Measurements from ENCODE around the gene TOB2. TPM values are rescaled to one million over a fixed set of nuclear protein-coding genes. Genes with fewer than 3 reads are reported as not detected.
"Not testable (repeated sequence)": the region's sequence is repeated elsewhere in the genome, so short reads cannot be mapped to it uniquely, and the experiment has no call there.

The TOB2 gene
- total and polyA plus RNA-seq, 3 experiments from 2014 or later, result 24.8 to 59.8 (median 56.4) TPM

GRCh38 chr22:41403532-41404318, 42.9 kb downstream of the TOB2 start:
- Histone ChIP-seq H3K9me3 (ENCODE audit: low read length) (no peaks in the 10 kb centered on the region), H3K4me3 (ENCODE audit: low read length) (no peak overlapping the region), H3K27me3 (ENCODE audit: insufficient read depth, low read length, poor library complexity, severe bottlenecking) (no peaks in the 10 kb centered on the region), H3K36me3 (ENCODE audit: insufficient read depth, low read length) (no peaks in the 10 kb centered on the region), H3K27ac (ENCODE audit: low read depth, low read length) (no peak overlapping the region), H3K4me1 (ENCODE audit: insufficient read depth, low read length) (no peaks in the 10 kb centered on the region)
- DNase-seq, result peak; percentile 70 to 88 (median 79)
- Mint-ChIP-seq H3K27me3 (no peaks in the 10 kb centered on the region), H3K36me3 (no peaks in the 10 kb centered on the region), H3K9me3 (no peaks in the 10 kb centered on the region), H3K4me3 (peak overlapping the region in 1 of 7 donors; percentile 49), H3K27ac (peak overlapping the region in 1 of 8 donors; percentile 51), H3K4me1 (peaks cover 4 to 12% (median 5%) of the 10 kb centered on the region in 3 donors)
- POLR2A ChIA-PET, result interaction anchor here (0.7 to 1.3 kb wide), 4 partner anchors 22 to 121 kb away, joined by 3 to 10 read pairs (median 4); partner anchors contain the start of genes PHF5A, TEF and TOB2
- CTCF ChIA-PET, result interaction anchor here (0.6 to 9.4 kb wide), 40 partner anchors 10 to 210 kb away, joined by 3 to 119 read pairs (median 4); partner anchors contain the start of genes ACO2, PHF5A, TEF and TOB2

DNA sequence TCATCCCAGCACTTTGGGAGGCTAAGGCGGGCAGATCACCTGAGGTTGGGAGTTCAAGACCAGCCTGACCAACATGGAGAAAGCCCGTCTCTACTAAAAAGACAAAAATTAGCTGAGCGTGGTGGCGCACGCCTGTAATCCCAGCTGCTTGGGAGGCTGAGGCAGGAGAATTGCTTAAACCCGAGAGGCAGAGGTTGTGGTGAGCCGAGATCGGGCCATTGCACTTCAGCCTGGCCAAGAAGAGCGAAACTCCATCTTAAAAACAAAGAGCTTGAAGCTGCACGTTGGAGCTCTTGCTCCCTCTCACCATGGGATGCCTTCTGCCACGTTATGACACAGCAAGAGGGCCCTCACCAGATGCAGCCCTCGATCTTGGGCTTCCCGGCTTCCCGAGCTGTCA, 43.8 kb downstream of the TOB2 start:
- POLR2A ChIA-PET; H3K9me3 ChIP-seq (ENCODE audit: low read length); H3K27me3 ChIP-seq (ENCODE audit: insufficient read depth, low read length, poor library complexity, severe bottlenecking); H3K4me3 Mint-ChIP-seq; DNase-seq; H3K27ac Mint-ChIP-seq; H3K27me3 Mint-ChIP-seq; H3K36me3 Mint-ChIP-seq; H3K9me3 Mint-ChIP-seq; H3K27ac ChIP-seq (ENCODE audit: low read depth, low read length); H3K4me1 ChIP-seq (ENCODE audit: insufficient read depth, low read length); H3K36me3 ChIP-seq (ENCODE audit: insufficient read depth, low read length); H3K4me3 ChIP-seq (ENCODE audit: low read length): not testable (repeated sequence)
- peaks cover 4 to 12% (median 5%) of the 10 kb centered on the region in 3 donors for H3K4me1 Mint-ChIP-seq
- CTCF ChIA-PET, result interaction anchor here (1.0 to 9.4 kb wide), 19 partner anchors 9 to 211 kb away, joined by 3 to 119 read pairs (median 6); partner anchors contain the start of genes ACO2, PHF5A, TEF and TOB2

GRCh38 chr22:41401781-41402648, 44.6 kb downstream of the TOB2 start:
- DNase-seq, result no peak
- H3K36me3 Mint-ChIP-seq, result peaks cover 0 to 13% (median 7%) of the 10 kb centered on the region in 3 donors
- ChIA-PET POLR2A (no interaction called here), CTCF (interaction anchor here (0.7 to 9.4 kb wide), 10 partner anchors 20 to 131 kb away, joined by 3 to 119 read pairs (median 6); partner anchors contain the start of genes ACO2, PHF5A and TEF)
- Histone ChIP-seq H3K4me3 (ENCODE audit: low read length) (no peak overlapping the region), H3K36me3 (ENCODE audit: insufficient read depth, low read length) (no peaks in the 10 kb centered on the region), H3K27me3 (ENCODE audit: insufficient read depth, low read length, poor library complexity, severe bottlenecking) (no peaks in the 10 kb centered on the region), H3K4me1 (ENCODE audit: insufficient read depth, low read length) (no peaks in the 10 kb centered on the region), H3K27ac (ENCODE audit: low read depth, low read length) (no peak overlapping the region), H3K9me3 (ENCODE audit: low read length) (no peaks in the 10 kb centered on the region)
- H3K4me1 Mint-ChIP-seq, result peaks cover 4 to 12% (median 5%) of the 10 kb centered on the region in 3 donors
- no peak overlapping the region for H3K4me3 Mint-ChIP-seq
- H3K27ac Mint-ChIP-seq, result peak overlapping the region in 1 of 8 donors; percentile 25
- no peaks in the 10 kb centered on the region for H3K9me3 Mint-ChIP-seq
- no peaks in the 10 kb centered on the region for H3K27me3 Mint-ChIP-seq

GRCh38 chr22:41398921-41399320, 47.7 kb downstream of the TOB2 start:
- ChIA-PET POLR2A (no interaction called here), CTCF (interaction anchor here (9.4 kb wide), 1 partner anchor 126 kb away, joined by 119 read pairs; no protein-coding TSS in a partner anchor)
- Mint-ChIP-seq H3K9me3 (no peaks in the 10 kb centered on the region), H3K27me3 (no peaks in the 10 kb centered on the region), H3K36me3 (peaks cover 0 to 42% (median 7%) of the 10 kb centered on the region in 3 donors), H3K27ac (peak overlapping the region in 1 of 8 donors; percentile 10), H3K4me1 (peaks cover 4 to 5% (median 4%) of the 10 kb centered on the region in 3 donors), H3K4me3 (no peak overlapping the region)
- H3K9me3 ChIP-seq (ENCODE audit: low read length), result no peaks in the 10 kb centered on the region
- H3K4me3 ChIP-seq (ENCODE audit: low read length), result no peak overlapping the region
- no peak for DNase-seq
- H3K36me3 ChIP-seq (ENCODE audit: insufficient read depth, low read length), result peaks cover 9% of the 10 kb centered on the region
- H3K4me1 ChIP-seq (ENCODE audit: insufficient read depth, low read length), result no peaks in the 10 kb centered on the region
- H3K27ac ChIP-seq (ENCODE audit: low read depth, low read length), result no peak overlapping the region
- no peaks in the 10 kb centered on the region for H3K27me3 ChIP-seq (ENCODE audit: insufficient read depth, low read length, poor library complexity, severe bottlenecking)

- no peak overlapping the region for H3K4me3 ChIP-seq (ENCODE audit: low read length)
- H3K27ac Mint-ChIP-seq, result peak overlapping the region in 1 of 8 donors; percentile 18
- no peak for DNase-seq
- H3K9me3 ChIP-seq (ENCODE audit: low read length), result no peaks in the 10 kb centered on the region
- peaks cover 0 to 46% (median 7%) of the 10 kb centered on the region in 3 donors for H3K36me3 Mint-ChIP-seq
- no peaks in the 10 kb centered on the region for H3K4me1 ChIP-seq (ENCODE audit: insufficient read depth, low read length)
- no peaks in the 10 kb centered on the region for H3K27me3 ChIP-seq (ENCODE audit: insufficient read depth, low read length, poor library complexity, severe bottlenecking)
- H3K4me1 Mint-ChIP-seq, result no peaks in the 10 kb centered on the region
- no peaks in the 10 kb centered on the region for H3K27me3 Mint-ChIP-seq
- H3K27ac ChIP-seq (ENCODE audit: low read depth, low read length), result no peak overlapping the region
- H3K4me3 Mint-ChIP-seq, result no peak overlapping the region
- H3K36me3 ChIP-seq (ENCODE audit: insufficient read depth, low read length), result peaks cover 9% of the 10 kb centered on the region
- no peaks in the 10 kb centered on the region for H3K9me3 Mint-ChIP-seq
- CTCF ChIA-PET, result no interaction called here
- POLR2A ChIA-PET, result interaction anchor here (0.6 kb wide), 2 partner anchors 9 kb away, joined by 4 to 5 read pairs; no protein-coding TSS in a partner anchor
Measured at GRCh38 chr22:41397143-41397811, 49.3 kb downstream of the TOB2 start.

DNA sequence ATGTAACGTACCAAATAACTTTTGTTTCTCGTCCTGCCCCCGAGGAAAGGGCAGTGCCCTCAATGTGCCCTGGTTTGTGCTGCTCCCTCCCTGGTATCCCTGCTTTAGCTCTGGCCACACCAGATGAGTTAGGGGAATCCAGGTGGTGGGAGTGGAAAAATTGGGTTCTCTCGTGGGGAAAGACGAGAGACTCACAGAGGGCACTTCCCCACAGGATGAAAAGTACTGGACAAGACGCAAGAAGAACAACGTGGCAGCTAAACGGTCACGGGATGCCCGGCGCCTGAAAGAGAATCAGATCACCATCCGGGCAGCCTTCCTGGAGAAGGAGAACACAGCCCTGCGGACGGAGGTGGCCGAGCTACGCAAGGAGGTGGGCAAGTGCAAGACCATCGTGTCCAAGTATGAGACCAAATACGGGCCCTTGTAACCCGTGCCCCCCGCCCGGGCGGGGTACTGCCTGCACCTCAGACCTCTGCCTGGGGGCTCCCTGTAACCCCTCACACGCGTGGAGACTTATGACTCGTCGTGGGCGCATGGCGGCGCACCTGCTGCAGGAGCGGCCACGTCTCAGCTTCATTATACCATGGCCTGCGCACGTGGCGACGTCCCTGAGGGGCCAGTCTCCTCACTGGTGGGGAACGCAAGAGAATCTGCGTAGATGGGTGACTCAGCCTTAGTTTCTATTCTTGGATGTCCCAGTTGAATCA, 50.9 kb downstream of the TOB2 start:
- H3K27ac Mint-ChIP-seq, result no peak overlapping the region
- H3K4me3 Mint-ChIP-seq, result no peak overlapping the region
- ChIA-PET CTCF (no interaction called here), POLR2A (interaction anchor here (0.6 kb wide), 1 partner anchor 275 kb away, joined by 7 read pairs; no protein-coding TSS in a partner anchor)
- Histone ChIP-seq H3K4me3 (ENCODE audit: low read length) (no peak overlapping the region), H3K27me3 (ENCODE audit: insufficient read depth, low read length, poor library complexity, severe bottlenecking) (no peaks in the 10 kb centered on the region), H3K9me3 (ENCODE audit: low read length) (no peaks in the 10 kb centered on the region), H3K4me1 (ENCODE audit: insufficient read depth, low read length) (no peaks in the 10 kb centered on the region), H3K36me3 (ENCODE audit: insufficient read depth, low read length) (peaks cover 9% of the 10 kb centered on the region), H3K27ac (ENCODE audit: low read depth, low read length) (no peak overlapping the region)
- no peaks in the 10 kb centered on the region for H3K9me3 Mint-ChIP-seq
- DNase-seq, result no peak
- peaks cover 3 to 53% (median 11%) of the 10 kb centered on the region in 3 donors for H3K36me3 Mint-ChIP-seq
- no peaks in the 10 kb centered on the region for H3K27me3 Mint-ChIP-seq
- no peaks in the 10 kb centered on the region for H3K4me1 Mint-ChIP-seq

DNA sequence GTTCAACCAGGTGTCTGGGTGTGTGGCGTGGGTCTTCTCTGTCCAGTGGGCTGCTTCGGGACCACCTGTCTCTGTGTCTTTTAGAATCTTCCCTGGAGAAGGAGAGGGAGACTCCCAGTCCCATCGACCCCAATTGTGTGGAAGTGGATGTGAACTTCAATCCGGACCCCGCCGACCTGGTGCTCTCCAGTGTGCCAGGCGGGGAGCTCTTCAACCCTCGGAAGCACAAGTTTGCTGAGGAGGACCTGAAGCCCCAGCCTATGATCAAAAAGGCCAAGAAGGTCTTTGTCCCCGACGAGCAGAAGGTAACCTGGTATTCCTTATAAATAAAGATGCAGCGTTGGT, 52.6 kb downstream of the TOB2 start:
- no peak overlapping the region for H3K27ac ChIP-seq (ENCODE audit: low read depth, low read length)
- H3K4me3 ChIP-seq (ENCODE audit: low read length), result no peak overlapping the region
- peaks cover 9% of the 10 kb centered on the region for H3K36me3 ChIP-seq (ENCODE audit: insufficient read depth, low read length)
- no peak overlapping the region for H3K27ac Mint-ChIP-seq
- no peak overlapping the region for H3K4me3 Mint-ChIP-seq
- H3K36me3 Mint-ChIP-seq, result peaks cover 3 to 63% (median 13%) of the 10 kb centered on the region in 3 donors
- H3K9me3 ChIP-seq (ENCODE audit: low read length), result no peaks in the 10 kb centered on the region
- no peaks in the 10 kb centered on the region for H3K4me1 Mint-ChIP-seq
- H3K9me3 Mint-ChIP-seq, result no peaks in the 10 kb centered on the region
- H3K4me1 ChIP-seq (ENCODE audit: insufficient read depth, low read length), result no peaks in the 10 kb centered on the region
- ChIA-PET CTCF (interaction anchor here (1.0 kb wide), 1 partner anchor 9 kb away, joined by 3 read pairs; no protein-coding TSS in a partner anchor), POLR2A (no interaction called here)
- no peak for DNase-seq
- H3K27me3 ChIP-seq (ENCODE audit: insufficient read depth, low read length, poor library complexity, severe bottlenecking), result no peaks in the 10 kb centered on the region
- H3K27me3 Mint-ChIP-seq, result no peaks in the 10 kb centered on the region
